Amygdala (tissue), 56 donors: ENCODE data around the gene PDE9A.

Experiments
- DNase-seq, 56 donors: peaks; one replicate each; lab custom pipeline; 2025; lab: John Stamatoyannopoulos, UW

Gene PDE9A

DNA sequence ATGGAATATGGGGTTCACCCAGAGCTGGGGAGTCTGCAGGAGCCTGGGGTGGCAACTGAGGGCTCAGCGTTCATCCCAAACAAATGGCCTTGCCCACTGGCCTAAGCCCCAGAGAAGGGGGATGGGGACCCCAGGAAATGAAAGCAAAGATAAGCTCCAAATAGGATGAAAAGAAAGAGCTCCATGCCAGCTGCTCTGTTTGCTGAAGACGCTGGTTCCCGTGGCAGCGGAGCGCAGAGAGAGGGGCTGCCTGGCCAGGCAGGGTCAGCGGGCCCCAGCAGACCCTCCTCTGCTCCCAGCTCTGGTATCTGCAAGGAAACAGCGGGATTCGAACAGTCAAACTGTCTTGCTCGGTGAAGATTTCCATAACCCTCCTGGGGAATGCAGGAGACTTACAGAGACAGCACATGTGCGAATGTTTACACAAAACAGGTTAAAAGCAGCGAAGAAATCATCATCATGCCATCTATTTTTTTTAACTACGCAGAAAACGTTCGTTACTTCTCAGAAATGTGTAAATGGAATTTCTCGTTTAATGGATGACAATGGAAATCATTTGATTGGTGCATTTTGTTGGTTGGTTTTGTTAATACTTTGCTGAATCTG is 94.4 kb downstream of the PDE9A start:
- no peak for DNase-seq

DNA sequence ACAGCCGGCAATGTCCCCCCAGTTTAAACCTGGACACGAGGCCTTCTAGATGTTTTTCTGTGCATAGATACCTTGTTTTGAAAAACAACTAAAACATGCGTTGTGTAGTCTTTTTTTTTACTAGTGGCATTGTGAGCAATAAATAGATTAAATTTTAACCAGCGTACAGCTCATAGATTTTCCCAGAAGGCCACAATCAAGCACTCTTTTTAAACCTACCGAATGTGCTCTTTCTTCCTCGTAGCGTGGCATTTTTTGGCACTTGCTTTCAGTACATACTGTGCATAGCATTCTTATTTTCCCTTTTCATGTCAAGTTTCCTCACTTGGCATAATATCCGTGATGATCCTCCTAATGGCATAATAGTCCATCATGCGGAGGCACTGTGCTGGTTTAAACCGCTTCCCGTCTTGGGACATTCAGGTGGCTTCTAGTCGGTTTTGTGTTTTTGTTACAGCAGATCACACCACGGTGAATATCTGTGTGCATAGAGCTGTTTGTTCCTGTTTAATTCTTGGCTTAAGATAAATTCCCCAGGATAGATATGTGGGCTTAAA is 95.3 kb downstream of the PDE9A start:
- no peak for DNase-seq

DNA sequence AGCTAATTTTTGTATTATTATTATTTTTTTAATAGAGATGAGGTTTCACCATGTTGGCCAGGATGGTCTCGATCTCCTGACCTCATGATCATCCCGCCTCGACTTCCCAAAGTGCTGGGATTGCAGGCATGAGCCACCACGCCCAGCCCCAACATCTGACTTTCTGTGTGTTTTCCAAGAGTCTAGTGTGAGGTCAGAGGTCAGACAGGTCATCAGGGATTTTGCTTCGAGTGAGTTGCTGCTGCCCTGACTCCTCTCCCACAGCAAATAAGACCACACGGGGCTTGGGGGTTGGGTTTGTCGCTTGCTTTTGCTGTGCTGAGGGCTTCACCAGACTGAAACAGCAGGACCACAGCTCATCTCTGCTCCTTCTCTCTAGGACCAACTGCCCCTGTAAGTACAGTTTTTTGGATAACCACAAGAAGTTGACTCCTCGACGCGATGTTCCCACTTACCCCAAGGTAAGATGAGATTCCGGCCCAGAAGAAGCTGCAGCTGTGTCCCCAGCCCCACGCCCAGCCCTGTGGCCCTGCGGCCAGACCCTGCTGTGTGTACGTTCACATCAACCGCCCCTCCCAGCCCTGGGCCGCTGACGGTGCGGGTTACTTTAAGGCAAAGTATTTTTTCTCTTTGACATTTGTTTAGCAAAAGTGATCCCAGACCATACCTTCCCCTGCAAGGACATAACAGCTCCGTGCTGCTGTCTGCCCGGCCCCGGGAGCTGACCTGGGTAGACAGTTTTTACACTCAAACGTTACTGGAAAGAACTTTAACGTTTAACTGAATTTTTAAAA is 97.5 kb downstream of the PDE9A start:
- DNase-seq = no peak

DNA sequence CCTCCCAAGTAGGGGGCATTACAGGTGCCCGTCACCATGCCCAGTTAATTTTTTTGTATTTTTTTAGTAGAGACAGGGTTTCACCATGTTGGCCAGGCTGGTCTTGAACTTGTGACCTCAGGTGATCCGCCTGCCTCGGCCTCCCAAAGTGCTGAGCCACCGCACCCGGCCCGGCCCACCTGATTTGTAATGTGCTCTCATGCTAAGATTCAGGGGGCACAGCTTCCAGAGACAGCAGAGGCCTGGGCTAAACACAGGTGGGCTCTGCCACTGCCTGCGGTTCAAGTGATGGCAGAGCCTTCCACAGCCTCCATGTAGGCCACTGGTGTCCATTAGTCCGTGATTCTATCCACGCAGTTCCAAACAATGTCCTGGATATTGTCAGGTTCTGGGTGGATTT is 98.4 kb downstream of the PDE9A start:
- DNase-seq = no peak

DNA sequence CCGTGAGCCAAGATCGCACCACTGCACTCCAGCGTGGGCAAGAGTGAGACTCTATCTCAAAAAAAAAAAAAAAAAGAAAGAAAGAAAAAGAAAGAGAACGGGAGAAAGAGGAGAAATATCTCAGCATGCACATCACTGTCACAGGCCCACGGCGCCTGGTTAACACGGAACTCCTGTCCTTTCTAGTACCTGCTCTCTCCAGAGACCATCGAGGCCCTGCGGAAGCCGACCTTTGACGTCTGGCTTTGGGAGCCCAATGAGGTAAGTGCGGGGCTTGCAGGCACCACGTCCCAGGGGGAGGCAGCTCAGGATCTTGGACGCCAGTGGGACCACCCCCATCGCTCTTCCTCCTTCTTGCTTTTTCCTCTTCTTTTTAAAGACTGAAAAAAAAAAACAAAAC is 100.4 kb downstream of the PDE9A start:
- no peak for DNase-seq

DNA sequence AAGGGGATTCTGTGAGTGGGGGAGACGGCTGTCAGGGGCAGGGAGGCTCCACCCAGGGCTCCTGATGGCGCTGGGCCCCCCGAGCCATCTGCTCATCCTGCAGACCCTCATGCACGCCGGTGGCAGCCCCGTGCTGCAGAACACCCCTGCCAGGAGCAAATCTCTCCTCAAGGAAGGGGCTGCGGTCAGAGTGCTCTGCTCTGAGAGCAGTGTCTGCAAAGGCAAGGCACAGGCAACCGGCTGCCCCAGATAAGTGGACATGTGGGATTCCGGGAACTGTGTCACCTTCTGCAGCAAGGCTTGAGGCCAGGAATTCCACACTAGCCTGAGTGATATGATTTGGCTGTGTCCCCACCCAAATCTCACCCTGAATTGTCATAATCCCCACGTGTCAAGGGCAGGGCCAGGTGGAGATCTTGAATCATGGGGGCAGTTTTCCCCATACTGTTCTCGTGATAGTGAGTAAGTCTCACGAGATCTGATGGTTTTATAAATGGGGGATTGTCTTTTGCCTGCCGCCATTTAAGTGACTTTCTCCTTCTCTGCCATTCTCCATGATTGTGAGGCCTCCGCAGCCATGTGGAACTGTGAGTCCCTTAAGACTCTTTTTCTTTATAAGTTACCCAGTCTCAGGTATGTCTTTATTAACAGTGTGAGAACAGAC is 101.0 kb downstream of the PDE9A start:
- no peak for DNase-seq

DNA sequence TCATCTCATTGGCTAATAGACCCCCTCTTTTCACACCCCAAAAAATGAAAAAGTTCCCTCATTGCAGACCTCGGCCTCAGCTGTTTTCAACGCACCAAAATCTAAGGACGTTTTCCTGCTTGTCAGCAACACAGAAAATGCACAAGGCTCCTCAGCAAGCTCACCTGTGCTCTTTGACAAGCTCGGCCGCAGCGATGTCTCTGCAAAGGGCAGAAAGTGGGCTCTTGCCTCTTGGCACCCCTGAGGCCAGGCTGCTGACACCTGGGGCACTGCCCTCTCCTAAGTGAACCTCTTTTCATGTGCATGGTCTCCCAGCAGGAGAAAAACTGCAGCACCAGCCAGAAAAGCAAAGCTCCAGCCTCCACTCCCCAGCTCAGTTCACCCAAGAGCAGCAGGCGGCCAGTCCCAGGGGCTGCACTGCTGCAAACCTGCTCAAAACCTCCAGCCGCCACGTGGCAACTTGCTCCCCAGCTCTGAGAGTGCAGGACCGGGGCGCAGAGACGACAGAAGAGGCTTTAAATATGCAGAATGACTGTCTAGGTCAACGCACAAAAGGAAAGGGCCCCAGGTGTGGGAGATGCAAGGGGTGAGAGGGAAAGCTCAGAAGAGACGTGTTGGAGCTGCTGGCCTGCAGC is 101.7 kb downstream of the PDE9A start:
- no peak for DNase-seq

DNA sequence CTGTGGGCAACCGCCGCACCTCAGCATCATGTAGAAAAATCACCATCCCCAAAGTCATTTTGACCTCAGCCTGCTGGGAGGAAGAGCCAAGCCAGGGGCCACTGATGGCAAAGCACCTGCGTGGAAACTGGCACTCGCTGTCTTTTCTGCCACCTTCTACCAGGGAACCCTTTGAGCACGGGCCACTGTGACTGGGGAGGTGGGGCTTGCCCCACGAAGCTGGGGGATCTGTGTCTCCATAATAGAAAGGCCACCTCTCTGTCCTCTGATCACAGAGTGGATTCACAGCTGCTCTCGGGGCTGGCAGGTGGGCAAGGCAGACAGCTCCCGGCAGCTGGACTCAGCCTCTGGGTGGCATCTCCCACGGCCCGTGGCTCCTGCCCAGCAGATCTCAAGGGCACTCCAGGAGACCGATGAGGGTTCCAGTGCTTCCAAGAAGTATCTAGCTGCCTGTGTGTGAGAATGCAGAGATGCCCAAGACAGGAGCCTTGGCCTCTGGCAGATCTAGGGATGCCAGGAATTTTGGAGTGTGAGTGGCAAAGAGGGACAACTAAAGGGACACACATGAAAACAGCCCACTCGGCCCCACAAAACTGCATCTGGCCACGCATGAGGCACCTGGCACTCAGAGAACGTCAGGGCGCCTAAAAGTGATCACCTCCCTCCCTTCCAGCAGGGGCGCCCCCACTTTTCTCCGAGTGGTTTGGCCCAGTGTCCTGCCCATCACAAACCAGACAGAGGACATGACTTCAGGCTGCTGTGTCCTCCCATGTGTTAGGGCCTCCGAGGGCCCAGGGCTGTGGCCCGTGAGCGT is 102.6 kb downstream of the PDE9A start:
- no peak for DNase-seq

DNA sequence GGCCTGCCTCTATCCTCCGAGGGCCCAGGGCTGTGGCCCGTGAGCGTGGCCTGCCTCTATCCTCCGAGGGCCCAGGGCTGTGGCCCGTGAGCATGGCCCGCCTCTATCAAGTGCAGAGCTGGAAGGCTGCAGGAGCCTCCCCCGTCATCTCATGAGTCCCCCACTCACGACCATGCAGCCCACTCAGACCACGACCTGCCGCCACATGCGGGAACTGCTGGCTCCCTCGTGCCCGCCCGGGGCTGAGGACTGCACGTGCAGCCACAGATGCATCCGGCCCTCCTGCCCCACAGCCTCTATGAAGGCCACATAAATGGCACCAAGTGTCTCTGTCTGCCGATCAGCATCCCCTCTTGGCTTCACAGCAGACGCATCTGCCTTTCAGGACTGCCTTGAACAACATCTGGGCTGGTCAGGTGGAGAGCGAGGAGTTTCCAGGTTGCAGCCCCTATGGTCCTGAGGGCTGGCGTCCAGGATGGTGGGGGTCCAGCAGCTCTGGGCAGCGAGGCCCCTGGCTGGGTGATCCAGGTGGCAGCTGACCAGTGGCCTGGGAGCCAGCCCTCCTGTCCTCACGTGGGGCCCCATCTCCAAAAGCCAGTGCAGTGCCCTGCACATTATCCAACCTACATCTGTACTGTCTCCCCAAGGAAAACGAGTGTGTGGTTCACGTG is 103.3 kb downstream of the PDE9A start:
- no peak for DNase-seq

DNA sequence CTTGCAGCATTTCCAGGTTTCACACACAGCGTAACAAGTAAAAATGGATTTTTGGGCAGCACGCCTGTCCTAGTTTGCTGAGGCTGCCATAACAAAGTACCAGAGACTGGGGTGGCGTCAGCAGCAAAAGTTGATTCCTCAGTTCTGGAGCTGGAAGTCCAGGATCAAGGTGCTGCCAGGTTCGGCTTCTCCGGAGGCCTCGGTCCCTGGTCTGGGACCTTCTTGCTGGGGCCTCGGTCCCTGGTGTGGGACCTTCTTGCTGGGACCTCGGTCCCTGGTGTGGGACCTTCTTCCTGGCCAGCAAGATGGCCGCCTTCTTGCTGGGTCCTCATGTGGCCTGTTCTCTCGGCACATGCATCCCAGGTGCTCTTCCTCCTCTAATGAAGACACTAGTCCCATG is 104.0 kb downstream of the PDE9A start:
- DNase-seq = no peak

DNA sequence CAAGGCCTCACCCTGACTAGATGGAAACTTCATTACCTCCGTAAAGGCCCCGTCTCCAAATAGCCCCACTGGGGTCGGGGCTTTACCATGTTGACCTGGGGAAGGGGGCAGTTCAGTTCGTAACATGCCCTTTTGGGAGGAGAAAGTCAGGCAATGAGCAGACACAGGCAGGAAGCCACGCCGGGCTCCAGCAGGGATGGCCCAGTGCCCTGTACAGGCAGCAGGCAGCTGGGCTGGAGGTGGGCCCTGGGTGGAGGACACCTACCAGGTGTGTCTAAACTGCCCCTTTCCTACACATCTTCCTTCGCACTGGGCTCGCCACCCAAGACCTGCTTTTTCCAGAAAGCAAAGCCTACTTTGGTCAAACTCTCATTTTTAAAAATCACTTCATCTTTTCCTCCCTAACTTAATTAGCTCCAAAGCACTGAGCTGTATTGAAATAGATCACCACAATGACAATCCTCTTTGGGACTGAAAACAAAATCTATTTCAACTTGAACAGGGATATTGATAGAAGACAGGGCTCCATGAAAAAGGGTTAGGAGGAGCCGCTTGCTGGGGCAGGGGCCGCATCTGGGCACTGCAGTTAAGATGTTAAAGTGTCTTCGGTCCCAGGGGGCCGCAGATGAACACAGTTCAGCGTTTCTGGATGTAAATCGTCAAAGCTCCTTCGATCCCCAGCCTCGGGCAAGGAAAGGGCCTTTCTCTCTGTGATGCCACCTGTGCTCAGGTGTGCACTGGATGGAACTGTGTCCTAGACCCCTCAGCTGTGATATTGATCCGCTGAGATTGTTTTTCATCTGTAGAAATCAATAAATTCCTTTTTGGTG is 104.6 kb downstream of the PDE9A start:
- no peak for DNase-seq

DNA sequence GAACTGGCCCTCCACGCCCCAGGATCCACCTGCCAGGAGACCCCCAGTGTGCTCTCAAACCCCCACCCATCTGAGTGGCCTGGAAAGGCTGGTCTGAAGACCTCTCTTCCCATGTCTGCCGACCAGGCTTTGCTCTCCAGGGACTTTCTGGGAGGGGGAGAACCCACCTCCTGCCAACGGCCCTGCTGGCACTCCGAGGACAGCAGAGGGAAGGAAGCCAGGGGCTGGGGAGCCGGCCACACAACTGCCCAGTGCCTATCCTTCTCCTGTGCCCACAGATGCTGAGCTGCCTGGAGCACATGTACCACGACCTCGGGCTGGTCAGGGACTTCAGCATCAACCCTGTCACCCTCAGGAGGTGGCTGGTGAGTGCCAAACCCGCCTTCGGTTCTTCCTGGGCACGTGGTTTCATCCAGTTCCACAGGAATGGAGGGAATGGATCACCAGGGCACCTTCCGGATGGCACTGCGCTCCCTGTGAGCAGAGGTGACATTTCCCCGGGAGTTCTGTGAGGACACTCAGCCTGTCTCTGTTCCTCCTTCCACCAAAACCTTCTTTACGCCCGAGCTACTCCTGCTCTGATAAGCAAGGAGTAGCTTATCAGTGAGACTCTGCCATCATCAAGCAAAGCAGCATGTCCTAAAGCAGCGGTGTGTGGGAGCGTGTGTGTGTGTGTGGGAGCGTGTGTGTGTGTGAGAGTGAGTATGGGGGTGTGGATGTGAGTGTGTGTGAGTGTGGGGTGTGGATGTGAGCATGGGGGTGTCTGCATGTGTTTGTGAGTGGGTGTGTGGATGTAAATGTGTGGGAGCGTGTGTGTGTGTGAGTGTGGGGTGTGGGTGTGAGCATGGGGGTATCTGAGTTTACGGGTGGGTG is 105.5 kb downstream of the PDE9A start:
- peak in 3 of 56 donors; percentile 26 to 42 (median 27) for DNase-seq

DNA sequence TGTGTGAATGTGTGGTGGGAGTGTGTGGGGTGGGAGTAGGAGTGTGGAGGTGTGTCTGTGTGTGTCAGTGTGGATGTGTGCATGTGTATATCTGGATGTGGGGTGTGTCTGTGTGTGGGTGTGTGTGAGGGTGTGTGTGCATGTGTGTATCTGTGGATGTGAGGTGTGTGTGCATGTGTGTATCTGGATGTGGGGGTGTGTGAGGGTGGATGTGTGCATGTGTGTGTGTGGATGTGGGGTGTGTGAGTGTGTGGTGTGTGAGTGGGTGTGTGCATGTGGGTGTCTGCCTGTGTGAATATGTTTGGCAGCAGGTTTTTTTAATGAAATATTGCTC is 106.1 kb downstream of the PDE9A start:
- no peak for DNase-seq

DNA sequence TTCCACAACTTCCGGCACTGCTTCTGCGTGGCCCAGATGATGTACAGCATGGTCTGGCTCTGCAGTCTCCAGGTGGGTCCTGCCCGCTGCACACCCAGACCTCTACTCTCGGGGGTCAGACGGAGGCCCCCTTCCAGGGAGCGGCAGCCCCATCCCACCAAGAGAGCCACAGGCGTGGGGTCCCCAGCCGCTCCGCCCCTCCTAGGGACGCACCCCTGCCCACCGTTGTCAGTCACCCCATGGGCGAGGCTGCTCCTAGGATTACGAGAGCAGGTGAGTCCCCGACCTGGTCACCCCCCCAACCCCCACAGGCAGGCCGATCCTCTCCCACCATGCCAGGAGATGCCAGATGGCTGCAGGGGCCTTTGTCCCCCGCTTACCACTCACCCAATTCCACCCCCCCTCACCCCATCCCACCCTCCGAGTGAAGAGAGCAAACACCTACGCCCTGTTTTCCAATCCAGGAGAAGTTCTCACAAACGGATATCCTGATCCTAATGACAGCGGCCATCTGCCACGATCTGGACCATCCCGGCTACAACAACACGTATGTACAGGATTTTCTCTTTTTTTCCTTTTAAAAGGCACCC is 107.0 kb downstream of the PDE9A start:
- no peak for DNase-seq

DNA sequence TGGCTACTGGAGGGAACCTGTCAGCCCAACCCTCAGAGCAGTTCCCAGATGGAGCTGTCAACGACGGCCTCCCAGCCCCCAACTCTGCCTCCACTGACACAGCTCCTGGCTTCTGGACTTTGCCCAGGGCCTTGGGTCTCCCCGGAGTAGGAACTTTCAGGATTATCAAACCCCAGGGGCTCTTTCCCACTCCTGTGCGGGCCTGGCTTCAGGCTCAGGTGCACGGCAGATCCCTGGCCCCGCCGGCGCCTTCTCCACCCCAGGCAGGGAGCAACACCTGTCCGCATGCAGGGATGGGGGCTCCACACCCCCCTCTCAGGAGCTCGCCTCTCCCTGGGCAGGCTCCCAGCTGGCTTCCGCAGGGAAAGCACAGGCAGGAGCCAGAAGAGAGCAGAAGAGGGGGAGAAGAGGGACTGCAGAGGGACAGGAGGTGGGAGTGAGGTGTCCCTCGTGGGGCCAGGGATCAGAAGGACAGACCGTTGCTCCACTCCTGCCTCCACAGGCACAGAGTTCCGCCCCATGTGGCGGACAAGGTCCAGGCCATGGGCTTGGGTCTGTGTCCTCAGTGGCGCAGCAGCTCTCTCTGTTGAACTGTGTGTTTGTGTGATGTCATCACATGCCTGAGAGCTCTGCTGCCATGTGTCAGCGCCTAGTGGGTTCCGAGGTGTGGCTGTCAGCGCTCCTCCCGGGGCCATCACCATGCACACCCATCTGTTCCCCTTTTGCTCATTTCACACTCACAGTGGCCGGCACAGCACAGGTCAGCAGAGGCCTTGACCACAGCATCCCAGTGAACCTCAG is 107.7 kb downstream of the PDE9A start:
- no peak for DNase-seq

DNA sequence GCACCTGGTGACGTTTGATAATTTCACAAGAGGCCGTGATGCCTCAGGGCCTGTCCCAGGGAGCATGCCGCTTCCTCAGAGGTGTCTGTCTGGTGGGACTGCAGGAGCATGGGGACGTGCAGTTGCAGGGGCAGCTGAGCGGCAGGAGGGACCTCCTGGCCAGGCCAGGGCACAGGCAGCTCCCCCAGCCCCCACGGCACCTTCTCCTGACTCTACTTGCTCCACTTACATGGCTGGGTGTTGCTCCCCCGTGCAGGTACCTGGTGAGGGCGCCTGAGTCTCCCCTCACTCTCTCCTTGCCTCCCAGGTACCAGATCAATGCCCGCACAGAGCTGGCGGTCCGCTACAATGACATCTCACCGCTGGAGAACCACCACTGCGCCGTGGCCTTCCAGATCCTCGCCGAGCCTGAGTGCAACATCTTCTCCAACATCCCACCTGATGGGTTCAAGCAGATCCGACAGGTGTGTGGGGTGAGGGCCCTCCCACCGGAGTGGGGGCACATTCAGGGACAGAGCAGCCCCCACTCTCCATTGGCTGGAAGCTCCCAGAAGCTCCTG is 108.4 kb downstream of the PDE9A start:
- no peak for DNase-seq
